Myocyte (in vitro differentiated cells): ENCODE measurements around the gene PDE4B. TPM values are rescaled to one million over a fixed set of nuclear protein-coding genes. Genes with fewer than 3 reads are reported as not detected.
"Not testable (repeated sequence)": the region's sequence is repeated elsewhere in the genome, so short reads cannot be mapped to it uniquely, and the experiment has no call there.

Source experiments
- DNase-seq: peaks from one replicate; pipeline ENCODE4 v3.0.0-alpha.2; 2012; ENCODE audit warnings: low read depth
- total RNA-seq: library from RNA; depleted of rRNA; stranded (reverse); fragments of >200 nt; gene quantifications from 2 replicates; pipeline ENCODE4 v1.2.3, GENCODE V29; 2014

PDE4B gene
- total RNA-seq, 1 donor from 2014 or later, result 29.5 TPM

- no peak for DNase-seq
Measured at GRCh38 chr1:66405061-66405460, 612.4 kb downstream of the PDE4B start.

DNA sequence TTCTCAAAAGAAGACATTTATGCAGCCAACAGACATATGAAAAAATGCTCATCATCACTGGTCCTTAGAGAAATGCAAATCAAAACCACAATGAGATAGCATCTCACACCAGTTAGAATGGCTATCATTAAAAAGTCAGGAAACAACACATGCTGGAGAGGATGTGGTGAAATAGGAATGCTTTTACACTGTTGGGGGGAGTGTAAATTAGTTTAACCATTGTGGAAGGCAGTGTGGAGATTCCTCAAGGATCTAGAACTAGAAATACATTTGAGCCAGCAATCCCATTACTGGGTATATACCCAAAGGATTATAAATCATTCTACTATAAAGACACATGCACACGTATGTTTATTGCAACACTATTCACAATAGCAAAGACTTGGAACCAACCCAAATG lies 618.8 kb downstream of the PDE4B start:
- not testable (repeated sequence) for DNase-seq

DNA sequence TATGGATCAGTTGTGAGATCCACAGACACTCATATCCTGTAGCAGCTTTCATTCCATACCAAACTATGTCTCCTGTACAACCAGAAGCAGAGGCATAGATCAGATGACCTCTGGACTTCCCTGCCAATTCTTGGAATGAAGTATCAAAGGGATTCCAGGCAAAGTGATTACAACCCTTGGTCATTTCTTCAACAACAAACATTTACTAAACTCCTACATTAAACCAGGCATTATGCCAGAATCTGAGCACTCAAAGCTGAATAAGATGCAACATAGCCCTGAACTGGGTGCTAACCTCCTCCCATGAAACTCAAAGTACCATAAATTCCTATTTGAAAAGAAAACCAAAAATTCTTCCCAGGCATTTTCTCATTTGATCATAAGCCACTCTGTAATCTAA lies 620.0 kb downstream of the PDE4B start:
- no peak for DNase-seq

- DNase-seq, result no peak
Measured at GRCh38 chr1:66413136-66413837, 620.6 kb downstream of the PDE4B start.

GRCh38 chr1:66413838-66414175 lies 621.1 kb downstream of the PDE4B start:
- no peak for DNase-seq

DNA sequence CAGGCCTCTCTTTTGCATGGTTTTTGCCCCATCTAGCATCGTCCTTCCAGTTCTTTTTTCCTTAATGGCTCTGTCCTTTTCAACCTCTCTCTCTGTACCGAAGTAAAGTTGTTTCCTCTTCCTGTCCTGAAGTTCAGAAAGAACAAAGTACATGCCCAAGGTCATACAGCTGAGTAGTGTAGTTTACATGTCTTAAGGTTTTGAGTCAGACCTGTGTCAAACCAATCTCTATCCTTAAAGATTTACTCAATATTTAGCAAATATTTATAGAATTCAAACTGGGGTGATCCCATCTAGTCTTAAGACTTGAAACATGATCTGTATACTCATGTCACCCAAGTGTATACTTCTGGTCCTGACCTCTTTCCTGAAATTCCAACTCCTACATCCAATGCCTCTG lies 622.6 kb downstream of the PDE4B start:
- no peak for DNase-seq

GRCh38 chr1:66415866-66416265 lies 623.2 kb downstream of the PDE4B start:
- DNase-seq, result no peak

GRCh38 chr1:66416295-66416694 lies 623.6 kb downstream of the PDE4B start:
- no peak for DNase-seq

DNA sequence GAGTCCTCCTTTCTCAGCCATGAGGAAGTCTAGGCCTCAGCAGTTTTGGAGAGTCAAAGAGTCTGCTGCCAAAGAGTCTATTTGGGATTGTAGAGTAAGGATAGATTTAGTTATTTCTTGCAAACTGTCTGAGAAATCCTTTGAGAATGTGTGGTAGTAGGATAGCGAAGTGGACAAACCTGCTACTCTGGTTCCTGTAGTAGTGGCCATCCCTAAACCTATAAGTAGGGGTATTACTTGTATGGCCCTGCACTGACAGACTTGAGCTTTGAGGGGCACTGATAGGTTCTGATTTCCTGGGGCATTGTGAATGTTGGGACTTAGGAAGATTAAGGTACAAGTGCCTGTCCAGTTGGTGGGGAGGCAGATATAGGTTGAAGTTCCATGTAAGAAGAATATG lies 625.3 kb downstream of the PDE4B start:
- no peak for DNase-seq

GRCh38 chr1:66420171-66420570 lies 627.5 kb downstream of the PDE4B start:
- not testable (repeated sequence) for DNase-seq

GRCh38 chr1:66420906-66421305 lies 628.2 kb downstream of the PDE4B start:
- DNase-seq, result not testable (repeated sequence)

- no peak for DNase-seq
Measured at GRCh38 chr1:66422804-66423203, 630.1 kb downstream of the PDE4B start.
